CD8-positive, alpha-beta memory T cell (primary cell): ENCODE measurements around the gene WDR20. TPM values are rescaled to one million over a fixed set of nuclear protein-coding genes. Genes with fewer than 3 reads are reported as not detected.
"Not testable (repeated sequence)": the region's sequence is repeated elsewhere in the genome, so short reads cannot be mapped to it uniquely, and the experiment has no call there.

Source experiments
- CTCF ChIA-PET: fragments of 350-600 bp; sonication (Branson Sonifier 250); formaldehyde crosslinking; loops from one replicate; lab custom pipeline; 2021; ENCODE audit warnings: antibody characterized with exemption; lab: Charles Lee
- POLR2A ChIA-PET: fragments of 350-600 bp; sonication (Branson Sonifier 250); formaldehyde crosslinking; loops from one replicate; lab custom pipeline; 2021; ENCODE audit warnings: antibody characterized with exemption; lab: Charles Lee
- DNase-seq, 5 donors: peaks; one replicate each; pipeline versions ENCODE4 v3.0.0 to v3.0.0-alpha.2; 2020 to 2022; ENCODE audit warnings: mixed read lengths in 1 of 5
- H3K27ac ChIP-seq: one replicate; pipeline ENCODE4 v1.7.0; 2013; ENCODE audit warnings: low read depth, mild to moderate bottlenecking, low read length, moderate library complexity
- H3K27me3 ChIP-seq: 2 replicates; pipeline ENCODE4 v1.7.0; 2013; ENCODE audit warnings: low read length, mild to moderate bottlenecking; ENCODE audit not compliant: insufficient read depth, poor library complexity, severe bottlenecking
- H3K36me3 ChIP-seq: 2 replicates; pipeline ENCODE4 v1.7.0; 2013; ENCODE audit warnings: mild to moderate bottlenecking, low read length, moderate library complexity; ENCODE audit not compliant: insufficient read depth
- H3K4me1 ChIP-seq: 2 replicates; pipeline ENCODE4 v1.7.0; 2013; ENCODE audit warnings: mild to moderate bottlenecking, low read length, moderate library complexity; ENCODE audit not compliant: insufficient read depth
- H3K4me3 ChIP-seq: 2 replicates; pipeline ENCODE4 v1.7.0; 2013; ENCODE audit warnings: mild to moderate bottlenecking, low read length
- H3K9me3 ChIP-seq: 2 replicates; pipeline ENCODE4 v1.7.0; 2013; ENCODE audit warnings: mild to moderate bottlenecking, low read length
- H3K27ac Mint-ChIP-seq, 8 donors: one replicate each; pipeline ENCODE4 v1.8.0; 2020 to 2021; ENCODE audit warnings: mixed read lengths in 8 of 8, mild to moderate bottlenecking in 6 of 8, inconsistent platforms in 3 of 8, moderate library complexity in 3 of 8
- H3K27me3 Mint-ChIP-seq, 2 donors: one replicate each; pipeline ENCODE4 v1.8.0; 2020 to 2021; ENCODE audit warnings: mixed read lengths in 2 of 2, mild to moderate bottlenecking in 1 of 2, moderate library complexity in 1 of 2
- H3K36me3 Mint-ChIP-seq, 3 donors: one replicate each; pipeline ENCODE4 v1.8.0; 2020 to 2021; ENCODE audit warnings: mixed read lengths in 3 of 3, inconsistent platforms in 1 of 3, mild to moderate bottlenecking in 1 of 3
- H3K4me1 Mint-ChIP-seq, 3 donors: one replicate each; pipeline ENCODE4 v1.8.0; 2020 to 2021; ENCODE audit warnings: mixed read lengths in 3 of 3, inconsistent platforms in 1 of 3, mild to moderate bottlenecking in 1 of 3
- H3K4me3 Mint-ChIP-seq, 7 donors: one replicate each; pipeline ENCODE4 v1.8.0; 2020 to 2021; ENCODE audit warnings: mixed read lengths in 7 of 7, mild to moderate bottlenecking in 6 of 7, moderate library complexity in 4 of 7, inconsistent platforms in 2 of 7
- H3K9me3 Mint-ChIP-seq, 5 donors: one replicate each; pipeline ENCODE4 v1.8.0; 2020 to 2022; ENCODE audit warnings: mixed read lengths in 5 of 5, mild to moderate bottlenecking in 3 of 5, moderate library complexity in 2 of 5, inconsistent platforms in 1 of 5
- polyA plus RNA-seq: library from polyadenylated mRNA; unstranded; fragments of 300-500 nt; fragmentation: Illumina TruSeq; gene quantifications from one replicate; pipeline ENCODE4 v1.2.3, GENCODE V29; 2021
- total RNA-seq, 2 experiments: library from RNA; stranded (reverse); gene quantifications; one replicate each; pipeline ENCODE4 v1.2.3, GENCODE V29; 2021

WDR20 gene
- total and polyA plus RNA-seq, 3 experiments from 2014 or later: 16.8 to 35.2 (median 32.8) TPM

DNA sequence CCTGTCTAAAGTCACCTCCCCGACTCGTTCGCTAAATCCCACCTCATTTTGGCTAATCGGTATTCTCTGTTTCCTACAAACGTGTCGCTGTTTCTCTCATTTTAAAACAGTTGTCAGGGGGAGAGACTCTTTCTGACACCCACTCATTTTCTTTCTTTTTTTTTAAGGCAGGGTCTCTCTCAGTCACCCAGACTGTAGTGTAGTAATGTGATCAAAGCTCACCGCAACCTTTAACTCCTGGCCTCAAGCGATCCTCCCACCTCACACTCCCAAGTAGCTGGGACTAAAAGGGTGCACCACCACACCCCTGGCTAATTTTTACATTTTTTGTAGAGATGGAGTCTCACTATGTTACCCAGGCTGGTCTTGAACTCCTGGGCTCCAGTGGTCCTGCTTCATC lies 19.1 kb downstream of the WDR20 start:
- peaks cover 41 to 78% (median 66%) of the 10 kb centered on the region in 3 donors for H3K4me1 Mint-ChIP-seq
- H3K27me3 Mint-ChIP-seq: no peaks in the 10 kb centered on the region
- Histone ChIP-seq H3K27me3 (no peaks in the 10 kb centered on the region), H3K9me3 (no peaks in the 10 kb centered on the region), H3K36me3 (no peaks in the 10 kb centered on the region), H3K27ac (no peak overlapping the region), H3K4me1 (peaks cover 16% of the 10 kb centered on the region), H3K4me3 (no peak overlapping the region)
- peaks cover 0 to 45% (median 2%) of the 10 kb centered on the region in 3 donors for H3K36me3 Mint-ChIP-seq
- no peak overlapping the region for H3K4me3 Mint-ChIP-seq
- peak overlapping the region in 3 of 8 donors; percentile 4 to 71 (median 8) for H3K27ac Mint-ChIP-seq
- POLR2A ChIA-PET: no interaction called here
- CTCF ChIA-PET: no interaction called here
- no peak for DNase-seq
- H3K9me3 Mint-ChIP-seq: no peaks in the 10 kb centered on the region

DNA sequence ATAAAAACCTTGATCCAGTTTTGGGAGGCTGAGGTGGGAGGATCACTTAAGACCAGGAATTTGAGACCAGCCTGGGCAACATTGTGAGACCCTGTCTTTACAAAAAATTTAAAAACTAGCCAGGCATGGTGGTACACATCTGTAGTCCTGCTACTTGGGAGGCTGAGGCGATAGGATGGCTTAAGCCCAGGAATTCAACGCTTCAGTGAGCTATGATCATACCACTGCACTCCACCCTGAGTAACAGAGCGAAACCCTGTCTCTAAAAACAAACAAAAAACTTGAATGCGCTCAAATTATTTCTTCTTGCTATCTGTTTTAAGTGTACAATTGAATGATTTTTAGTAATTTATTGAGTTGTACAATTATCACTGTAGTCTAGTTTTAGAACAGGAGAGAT lies 20.1 kb downstream of the WDR20 start:
- POLR2A ChIA-PET: no interaction called here
- CTCF ChIA-PET: no interaction called here
- H3K27ac Mint-ChIP-seq: no peak overlapping the region

DNA sequence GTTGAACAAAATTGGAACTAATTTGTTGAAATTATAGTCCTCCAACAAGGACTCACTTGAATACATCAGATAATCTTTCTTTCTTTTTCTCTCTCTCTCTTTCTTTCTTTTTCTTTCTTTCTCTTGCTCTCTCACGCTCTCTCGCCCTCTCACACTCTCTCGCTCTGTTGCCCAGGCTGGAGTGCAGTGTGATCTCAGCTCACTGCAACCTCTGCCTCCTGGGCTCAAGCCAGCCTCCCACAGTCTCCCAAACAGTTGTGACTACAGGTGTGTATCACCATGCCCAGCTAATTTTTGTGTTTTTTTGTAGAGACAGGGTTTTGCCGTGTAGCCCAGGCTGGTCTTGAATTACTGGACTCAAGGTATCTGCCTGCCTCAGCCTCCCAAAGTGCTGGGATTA lies 22.8 kb downstream of the WDR20 start:
- Mint-ChIP-seq H3K4me1 (peaks cover 55 to 84% (median 80%) of the 10 kb centered on the region in 3 donors), H3K27ac (no peak overlapping the region), H3K4me3 (peak overlapping the region in 1 of 7 donors; percentile 30), H3K9me3 (no peaks in the 10 kb centered on the region), H3K27me3 (no peaks in the 10 kb centered on the region), H3K36me3 (peaks cover 9 to 58% (median 10%) of the 10 kb centered on the region in 3 donors)
- CTCF ChIA-PET: no interaction called here
- no peak overlapping the region for H3K27ac ChIP-seq
- peaks cover 22% of the 10 kb centered on the region for H3K4me1 ChIP-seq
- no peaks in the 10 kb centered on the region for H3K9me3 ChIP-seq
- no peak overlapping the region for H3K4me3 ChIP-seq
- peaks cover 8% of the 10 kb centered on the region for H3K36me3 ChIP-seq
- POLR2A ChIA-PET: no interaction called here
- no peak for DNase-seq
- H3K27me3 ChIP-seq: no peaks in the 10 kb centered on the region

More for the DNA sequence above, 20.1 kb downstream of the WDR20 start:
- Mint-ChIP-seq H3K9me3 (no peaks in the 10 kb centered on the region), H3K36me3 (peaks cover 7 to 50% (median 9%) of the 10 kb centered on the region in 3 donors), H3K4me3 (no peak overlapping the region), H3K27me3 (no peaks in the 10 kb centered on the region), H3K4me1 (peaks cover 43 to 78% (median 66%) of the 10 kb centered on the region in 3 donors)
- no peak overlapping the region for H3K27ac ChIP-seq
- H3K36me3 ChIP-seq: peaks cover 6% of the 10 kb centered on the region
- peaks cover 24% of the 10 kb centered on the region for H3K4me1 ChIP-seq
- no peak overlapping the region for H3K4me3 ChIP-seq
- no peaks in the 10 kb centered on the region for H3K9me3 ChIP-seq
- no peaks in the 10 kb centered on the region for H3K27me3 ChIP-seq
- DNase-seq: no peak

DNA sequence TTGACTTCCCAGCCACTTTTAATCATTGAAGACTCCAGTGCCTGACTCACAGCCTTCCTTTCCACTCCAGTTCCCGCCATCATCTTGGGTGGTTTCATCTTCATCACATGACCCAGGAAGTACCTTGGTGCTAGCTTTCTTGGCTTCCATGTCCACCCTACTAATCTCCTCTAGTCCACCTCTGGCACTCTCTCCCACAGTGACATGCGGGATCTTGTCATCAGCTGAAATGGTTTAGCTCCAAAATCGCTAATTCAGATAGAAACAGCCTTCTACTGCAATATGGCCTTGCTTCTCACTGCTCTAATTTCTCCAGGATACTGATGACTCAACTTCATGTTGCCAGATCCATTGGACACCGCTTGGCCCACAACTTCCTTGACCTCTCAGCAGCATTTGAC lies 24.5 kb downstream of the WDR20 start:
- Mint-ChIP-seq H3K9me3 (no peaks in the 10 kb centered on the region), H3K36me3 (peaks cover 9 to 63% (median 12%) of the 10 kb centered on the region in 3 donors), H3K27ac (peak overlapping the region in 4 of 8 donors; percentile 11 to 65 (median 39)), H3K4me3 (no peak overlapping the region), H3K4me1 (peaks cover 54 to 85% (median 80%) of the 10 kb centered on the region in 3 donors), H3K27me3 (no peaks in the 10 kb centered on the region)
- Histone ChIP-seq H3K4me3 (no peak overlapping the region), H3K27ac (no peak overlapping the region), H3K36me3 (peaks cover 8% of the 10 kb centered on the region), H3K9me3 (no peaks in the 10 kb centered on the region), H3K4me1 (peaks cover 20% of the 10 kb centered on the region), H3K27me3 (no peaks in the 10 kb centered on the region)
- no peak for DNase-seq
- ChIA-PET POLR2A (no interaction called here), CTCF (no interaction called here)

DNA sequence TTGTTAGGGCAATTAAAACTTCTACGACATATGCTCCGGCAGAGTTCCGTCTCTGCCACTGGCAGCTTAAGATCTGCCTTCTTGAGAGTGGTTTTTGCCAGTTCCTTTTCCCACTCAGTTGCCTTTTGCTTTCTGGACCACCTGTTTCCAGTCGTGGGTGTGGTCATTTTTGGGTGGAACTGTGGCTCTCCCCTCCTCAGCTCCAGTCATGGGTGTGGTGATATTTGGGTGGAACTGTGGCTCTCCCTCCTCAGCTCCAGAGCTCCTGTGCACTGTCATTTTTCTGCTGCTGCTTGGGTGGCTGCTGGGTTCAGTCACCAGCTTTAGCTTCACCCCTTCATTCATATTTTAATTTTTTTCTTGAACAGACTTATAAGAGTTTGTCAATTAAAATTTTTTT lies 25.3 kb downstream of the WDR20 start:
- H3K27ac ChIP-seq: no peak overlapping the region
- H3K9me3 ChIP-seq: no peaks in the 10 kb centered on the region
- ChIA-PET CTCF (no interaction called here), POLR2A (no interaction called here)
- Mint-ChIP-seq H3K27me3 (no peaks in the 10 kb centered on the region), H3K4me3 (peak overlapping the region in 1 of 7 donors; percentile 49), H3K9me3 (no peaks in the 10 kb centered on the region), H3K4me1 (peaks cover 54 to 83% (median 77%) of the 10 kb centered on the region in 3 donors), H3K27ac (peak overlapping the region in 1 of 8 donors; percentile 78), H3K36me3 (peaks cover 9 to 61% (median 12%) of the 10 kb centered on the region in 3 donors)
- peaks cover 8% of the 10 kb centered on the region for H3K36me3 ChIP-seq
- H3K4me1 ChIP-seq: peaks cover 20% of the 10 kb centered on the region
- no peak for DNase-seq
- no peak overlapping the region for H3K4me3 ChIP-seq
- H3K27me3 ChIP-seq: no peaks in the 10 kb centered on the region

DNA sequence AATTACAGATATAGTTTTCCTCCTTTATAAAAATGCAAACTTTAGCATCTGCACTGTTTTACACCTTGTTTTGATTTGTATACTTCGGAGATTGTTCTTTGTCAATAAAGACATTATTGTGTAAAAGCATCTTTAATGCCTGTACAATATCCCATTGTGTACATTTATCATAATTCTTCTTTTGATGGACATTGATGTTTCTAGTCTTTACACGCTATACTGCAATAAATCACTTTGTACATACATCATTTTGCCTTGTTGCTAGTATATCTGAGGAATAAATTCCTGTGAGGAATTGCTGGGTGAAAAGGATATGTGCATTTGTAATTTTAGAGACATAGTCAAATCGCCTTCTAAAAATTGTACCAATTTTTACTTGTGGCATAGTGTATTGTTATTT lies 30.4 kb downstream of the WDR20 start:
- Mint-ChIP-seq H3K9me3 (no peaks in the 10 kb centered on the region), H3K36me3 (peaks cover under 1 to 47% (median 5%) of the 10 kb centered on the region in 3 donors), H3K4me1 (peaks cover 47 to 70% (median 63%) of the 10 kb centered on the region in 3 donors), H3K27me3 (peaks cover 0 to under 1% of the 10 kb centered on the region in 2 donors), H3K27ac (no peak overlapping the region), H3K4me3 (no peak overlapping the region)
- Histone ChIP-seq H3K27ac (no peak overlapping the region), H3K36me3 (no peaks in the 10 kb centered on the region), H3K27me3 (no peaks in the 10 kb centered on the region), H3K9me3 (no peaks in the 10 kb centered on the region), H3K4me3 (no peak overlapping the region), H3K4me1 (peaks cover under 1% of the 10 kb centered on the region)
- POLR2A ChIA-PET: no interaction called here
- DNase-seq: no peak
- CTCF ChIA-PET: no interaction called here

DNA sequence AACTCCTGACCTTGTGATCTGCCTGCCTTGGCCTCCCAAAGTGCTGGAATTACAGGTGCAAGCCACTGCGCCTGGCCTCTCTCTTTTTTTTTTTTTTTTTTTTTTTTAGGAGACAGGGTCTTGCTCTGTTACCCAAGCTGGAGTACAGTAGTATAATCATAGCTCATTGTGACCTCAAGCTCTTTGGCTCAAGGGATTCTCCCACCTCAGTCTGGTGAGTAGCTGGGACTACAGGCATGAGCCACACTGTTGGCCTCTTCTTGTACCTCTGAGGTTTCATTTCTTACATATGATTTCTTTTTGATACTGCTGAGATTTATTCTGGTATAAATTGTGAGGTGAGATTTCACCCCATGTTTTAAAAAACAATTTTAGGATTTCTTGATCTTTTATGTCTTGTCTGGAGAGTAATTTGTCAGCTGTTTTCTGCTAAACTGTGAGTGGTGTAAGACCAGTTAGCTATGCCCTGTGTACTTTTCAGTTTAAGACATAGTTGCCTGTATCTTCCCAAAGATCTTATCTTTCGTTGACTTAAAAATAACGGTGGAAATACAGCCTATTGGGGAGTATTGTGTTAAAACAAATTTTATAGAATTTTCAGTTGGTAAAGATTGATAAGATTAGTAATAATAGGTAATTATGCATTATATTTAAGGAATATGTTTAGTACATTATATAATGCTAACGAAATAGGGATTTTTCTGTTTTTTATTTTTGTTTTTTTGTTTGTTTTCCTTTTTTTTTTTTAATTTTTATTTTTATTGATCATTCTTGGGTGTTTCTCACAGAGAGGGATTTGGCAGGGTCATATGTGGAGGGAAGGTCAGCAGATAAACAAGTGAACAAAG lies 31.7 kb downstream of the WDR20 start:
- peaks cover 4 to 47% (median 8%) of the 10 kb centered on the region in 3 donors for H3K36me3 Mint-ChIP-seq
- H3K27me3 Mint-ChIP-seq: peaks cover 0 to 4% of the 10 kb centered on the region in 2 donors
- peaks cover 49 to 72% (median 63%) of the 10 kb centered on the region in 3 donors for H3K4me1 Mint-ChIP-seq
- DNase-seq: no peak
- no peaks in the 10 kb centered on the region for H3K27me3 ChIP-seq
- H3K36me3 ChIP-seq: no peaks in the 10 kb centered on the region
- ChIA-PET CTCF (no interaction called here), POLR2A (no interaction called here)
- no peaks in the 10 kb centered on the region for H3K9me3 Mint-ChIP-seq
- H3K4me3 ChIP-seq: no peak overlapping the region
- H3K4me1 ChIP-seq: no peaks in the 10 kb centered on the region
- no peak overlapping the region for H3K4me3 Mint-ChIP-seq
- H3K27ac Mint-ChIP-seq: peak overlapping the region in 2 of 8 donors; percentile 5 to 19
- H3K9me3 ChIP-seq: no peaks in the 10 kb centered on the region
- no peak overlapping the region for H3K27ac ChIP-seq

DNA sequence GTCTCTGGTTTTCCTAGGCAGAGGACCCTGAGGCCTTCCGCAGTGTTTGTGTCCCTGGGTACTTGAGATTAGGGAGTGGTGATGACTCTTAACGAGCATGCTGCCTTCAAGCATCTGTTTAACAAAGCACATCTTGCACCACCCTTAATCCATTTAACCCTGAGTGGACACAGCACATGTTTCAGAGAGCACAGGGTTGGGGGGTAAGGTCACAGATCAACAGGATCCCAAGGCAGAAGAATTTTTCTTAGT lies 32.2 kb downstream of the WDR20 start:
- H3K4me1 ChIP-seq, H3K4me3 ChIP-seq, H3K27me3 Mint-ChIP-seq, H3K9me3 ChIP-seq, H3K36me3 ChIP-seq, CTCF ChIA-PET, DNase-seq, H3K27ac ChIP-seq, POLR2A ChIA-PET, H3K27me3 ChIP-seq, H3K9me3 Mint-ChIP-seq, H3K4me3 Mint-ChIP-seq, H3K27ac Mint-ChIP-seq: not testable (repeated sequence)
- peaks cover 3 to 42% (median 8%) of the 10 kb centered on the region in 3 donors for H3K36me3 Mint-ChIP-seq
- peaks cover 46 to 71% (median 63%) of the 10 kb centered on the region in 3 donors for H3K4me1 Mint-ChIP-seq
